ENCODE data around the gene GP1BB.

GP1BB gene

DNA sequence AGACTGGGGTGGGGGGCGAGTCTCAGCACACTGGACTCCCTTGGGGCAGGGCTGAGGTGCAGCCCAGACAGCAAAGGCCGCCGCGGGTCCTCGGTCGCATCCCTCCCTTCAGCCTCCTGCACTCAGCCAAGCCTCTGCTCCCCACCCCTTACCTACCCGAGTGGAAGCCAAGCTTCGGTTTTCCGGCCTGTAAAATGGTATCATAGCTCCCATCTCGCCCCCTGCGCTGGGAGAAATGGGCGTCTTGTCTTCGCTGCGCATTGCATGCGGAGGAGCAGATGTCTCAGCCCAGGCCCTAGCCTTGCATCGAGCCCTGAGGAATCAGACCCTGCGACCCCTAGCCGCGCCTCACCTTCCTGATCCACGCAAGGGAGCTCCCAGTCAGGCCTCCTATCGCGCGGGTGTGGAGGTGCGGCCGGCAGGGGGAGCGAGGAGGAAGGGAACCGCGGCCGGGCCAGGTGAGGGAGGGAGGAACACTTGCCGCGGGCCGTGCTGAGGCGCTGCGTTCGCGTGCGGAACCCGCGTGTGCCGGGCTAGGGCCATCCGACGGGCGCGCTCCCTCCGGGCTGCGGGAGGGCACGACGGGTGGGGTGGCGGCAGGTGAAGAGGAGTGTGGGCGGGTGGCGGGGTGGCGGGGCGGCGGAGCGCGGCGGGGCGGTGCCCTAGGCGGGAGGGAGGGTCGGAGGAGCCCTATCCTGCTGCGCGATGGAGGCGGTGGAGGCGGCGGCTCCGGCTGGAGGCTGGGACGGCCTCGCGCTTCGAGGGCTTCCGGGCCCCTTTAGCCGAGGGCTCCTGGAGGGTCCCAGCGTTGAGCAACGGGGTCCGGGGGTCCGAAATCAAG, 33.2 kb downstream of the GP1BB start:
- no peak for DNase-seq (ENCODE audit: low read depth)

DNA sequence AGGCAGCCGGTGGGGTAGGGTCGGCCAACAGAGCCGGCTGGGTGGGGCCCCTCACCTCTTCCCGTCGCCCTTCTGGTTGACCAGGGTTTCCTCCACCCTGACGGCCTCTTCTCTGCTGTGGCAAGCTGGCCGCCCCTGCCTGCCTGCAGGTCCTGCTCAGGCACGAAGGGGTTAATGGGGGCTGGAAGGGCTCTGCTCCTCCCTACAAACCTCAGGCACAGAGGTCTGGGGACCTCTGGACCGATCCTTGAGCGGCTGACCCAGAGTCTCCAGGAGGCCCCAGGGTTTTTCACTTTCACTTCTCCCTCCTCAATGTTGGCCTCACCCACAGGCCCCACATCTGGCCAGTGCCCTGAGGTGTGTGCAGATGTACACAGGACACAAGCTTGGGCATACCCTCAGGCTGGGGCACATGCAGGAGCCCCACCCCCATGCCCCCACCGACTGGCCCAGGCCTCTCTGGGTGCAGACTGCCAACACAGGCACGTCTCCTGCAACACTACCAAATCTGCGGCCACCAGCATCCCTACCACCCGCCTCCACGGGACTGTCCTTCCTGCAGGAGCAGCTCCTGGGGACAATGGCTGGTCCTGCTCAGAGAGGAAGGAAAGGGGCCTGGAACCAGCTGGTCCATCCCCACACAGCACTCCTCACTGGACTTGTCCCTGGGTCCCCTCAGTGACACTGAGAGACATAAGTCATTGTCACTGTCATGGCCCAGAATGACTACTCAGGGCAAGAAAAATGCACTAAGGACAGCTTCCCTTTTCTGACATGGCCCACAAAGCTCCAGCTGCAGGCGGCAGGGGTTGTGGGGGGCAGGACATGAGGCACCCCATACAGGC, 34.0 kb downstream of the GP1BB start:
- DNase-seq (ENCODE audit: low read depth) = no peak

DNA sequence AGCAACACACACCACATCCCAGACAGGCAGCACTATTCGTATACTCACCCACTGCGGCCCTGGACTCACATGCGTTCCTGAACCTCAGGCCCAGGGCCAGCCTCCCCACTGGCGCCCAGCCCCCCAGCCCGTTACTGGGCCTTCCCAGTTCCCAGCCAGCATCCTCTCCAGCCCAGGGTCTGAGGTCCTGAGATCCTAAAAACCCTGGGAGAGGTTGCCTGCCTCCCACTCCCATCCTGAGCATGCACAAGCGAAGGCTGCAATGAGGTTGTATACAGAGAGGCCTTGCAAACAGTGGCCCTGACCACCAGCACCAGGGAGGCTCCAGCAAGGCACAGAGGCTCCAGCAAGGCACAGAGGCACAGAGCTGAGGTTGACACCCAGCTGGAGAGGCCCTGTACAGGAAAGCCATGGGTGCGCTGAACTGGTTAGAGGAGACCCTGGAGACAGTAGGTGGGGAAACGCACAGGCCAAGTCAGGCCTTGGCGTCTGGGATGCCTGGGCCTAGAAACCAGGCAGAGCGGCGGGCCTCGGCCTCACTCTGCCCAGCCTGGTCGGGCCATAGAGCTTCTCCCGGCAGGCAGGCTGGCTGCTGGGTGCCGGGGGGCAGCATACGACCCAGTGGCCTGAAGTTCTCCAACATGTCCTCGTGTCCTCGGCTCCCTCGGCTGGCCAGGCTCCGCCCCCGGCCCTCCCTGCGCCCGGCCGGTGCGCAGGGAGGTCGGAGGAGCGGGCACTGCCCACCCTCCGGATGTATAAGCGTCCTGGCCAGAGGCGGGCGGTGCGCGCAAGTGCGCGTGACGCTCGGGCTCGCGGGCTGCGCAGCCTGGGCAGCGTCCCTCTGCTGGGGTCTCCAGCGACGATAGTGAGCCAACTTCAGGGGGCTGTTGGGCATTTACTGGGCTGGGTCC, 34.9 kb downstream of the GP1BB start:
- no peak for DNase-seq (ENCODE audit: low read depth)

DNA sequence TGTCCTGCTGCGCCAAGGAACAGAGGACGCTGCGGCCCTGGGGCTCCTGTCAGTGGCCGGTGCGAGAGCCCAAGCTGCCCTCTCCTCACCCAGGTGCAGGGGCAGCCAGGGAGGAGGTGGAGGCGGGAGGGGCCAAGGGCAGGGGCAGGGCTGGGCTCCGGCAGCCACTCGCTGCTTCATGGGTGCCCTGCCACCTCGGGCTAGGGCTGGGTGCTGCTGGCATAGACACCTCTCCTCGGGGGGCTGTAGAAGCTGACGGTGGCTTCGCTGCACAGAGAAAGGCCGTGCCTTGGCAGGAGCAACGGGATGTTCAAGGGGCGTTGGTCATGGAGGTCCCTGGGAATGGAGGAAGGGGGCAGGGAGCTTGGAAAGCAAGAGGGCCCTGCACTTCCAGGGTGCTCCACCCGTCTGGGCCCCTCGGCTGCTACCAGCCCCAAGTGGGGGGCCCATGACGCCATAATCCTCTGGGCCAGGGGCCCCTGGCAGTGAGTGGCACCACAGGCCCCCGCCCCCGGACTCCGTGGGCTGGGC, 35.6 kb downstream of the GP1BB start:
- no peak for DNase-seq (ENCODE audit: low read depth)

DNA sequence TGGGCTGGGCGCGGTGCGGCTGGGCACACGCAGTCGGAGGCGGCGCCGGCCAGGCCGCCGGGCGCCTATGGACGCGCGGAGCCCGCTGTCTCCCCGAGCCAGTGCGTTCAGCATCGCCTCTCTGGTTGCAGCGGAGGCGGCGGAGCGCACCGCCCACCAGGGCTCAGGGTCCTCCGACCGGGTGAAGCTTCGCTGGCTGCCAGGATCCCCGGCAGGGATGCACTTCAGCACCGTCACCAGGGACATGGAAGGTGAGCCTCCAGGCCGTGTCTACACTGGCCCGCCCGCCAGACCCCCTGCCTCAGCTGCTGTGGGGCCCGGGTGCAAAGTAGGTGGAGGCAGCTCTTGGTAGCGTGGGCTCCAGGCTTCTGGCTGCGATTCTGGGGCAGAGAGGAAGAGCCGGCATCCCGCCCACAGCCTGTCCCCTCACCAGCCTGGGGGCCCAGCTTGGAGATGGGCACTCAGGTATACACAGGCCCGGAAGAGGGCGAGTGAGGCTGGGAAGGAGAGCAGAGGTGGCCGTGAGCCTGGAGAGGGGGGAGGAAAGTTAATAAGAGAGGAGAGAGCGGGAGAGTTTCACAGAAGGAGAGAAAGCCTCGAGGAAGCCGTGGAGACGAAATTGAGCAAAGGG, 36.2 kb downstream of the GP1BB start:
- no peak for DNase-seq (ENCODE audit: low read depth)

DNA sequence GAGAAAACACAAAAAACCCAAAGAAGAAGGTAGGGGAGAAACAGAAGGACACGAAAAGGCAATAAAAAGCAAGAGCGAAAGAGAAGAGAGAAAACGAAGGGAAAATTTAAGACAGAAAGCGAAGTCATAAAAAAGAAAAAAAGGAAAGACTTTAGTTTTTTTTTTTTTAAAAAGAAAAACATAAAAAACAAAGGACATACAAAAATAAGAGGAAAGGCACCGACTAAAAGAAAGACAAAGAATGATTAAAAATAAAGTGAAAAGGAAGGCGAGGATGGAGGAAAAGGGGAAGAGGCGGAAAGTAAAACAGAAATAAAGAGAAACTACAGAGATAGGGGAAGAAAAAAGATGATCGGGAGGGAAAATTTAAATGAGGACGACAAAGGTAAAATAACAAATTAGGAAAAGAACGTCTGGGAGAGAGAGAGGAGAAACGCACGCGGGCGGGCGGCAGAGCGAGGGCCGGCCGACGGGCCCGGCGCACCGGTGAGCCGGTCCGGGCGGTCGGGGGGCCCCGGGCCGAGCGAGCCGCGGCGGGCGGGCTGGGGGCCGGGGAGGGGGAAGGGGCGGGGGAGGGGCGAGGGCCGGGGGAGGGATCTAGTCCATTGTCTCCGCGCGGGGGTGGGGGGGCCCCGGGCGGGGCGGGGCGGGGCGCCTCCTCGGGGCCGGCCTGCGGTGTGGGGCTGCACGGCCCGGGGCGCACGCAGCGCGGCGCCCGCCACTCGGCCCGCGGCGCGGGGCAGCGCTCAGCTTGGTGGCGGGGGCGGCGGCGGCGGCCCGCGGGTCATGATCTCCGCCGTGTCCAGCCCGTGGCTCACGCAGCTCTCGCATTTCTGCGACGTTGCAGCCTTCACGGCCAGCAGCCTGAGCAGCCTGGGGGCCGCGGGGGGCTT, 37.0 kb downstream of the GP1BB start, which contains the start of gene TBX1:
TSS of gene TBX1 (plus strand) at position 721 of the 893 bp plus-strand sequence. CDS start at position 787, 66 bp downstream.
- DNase-seq (ENCODE audit: low read depth) = no peak

DNA sequence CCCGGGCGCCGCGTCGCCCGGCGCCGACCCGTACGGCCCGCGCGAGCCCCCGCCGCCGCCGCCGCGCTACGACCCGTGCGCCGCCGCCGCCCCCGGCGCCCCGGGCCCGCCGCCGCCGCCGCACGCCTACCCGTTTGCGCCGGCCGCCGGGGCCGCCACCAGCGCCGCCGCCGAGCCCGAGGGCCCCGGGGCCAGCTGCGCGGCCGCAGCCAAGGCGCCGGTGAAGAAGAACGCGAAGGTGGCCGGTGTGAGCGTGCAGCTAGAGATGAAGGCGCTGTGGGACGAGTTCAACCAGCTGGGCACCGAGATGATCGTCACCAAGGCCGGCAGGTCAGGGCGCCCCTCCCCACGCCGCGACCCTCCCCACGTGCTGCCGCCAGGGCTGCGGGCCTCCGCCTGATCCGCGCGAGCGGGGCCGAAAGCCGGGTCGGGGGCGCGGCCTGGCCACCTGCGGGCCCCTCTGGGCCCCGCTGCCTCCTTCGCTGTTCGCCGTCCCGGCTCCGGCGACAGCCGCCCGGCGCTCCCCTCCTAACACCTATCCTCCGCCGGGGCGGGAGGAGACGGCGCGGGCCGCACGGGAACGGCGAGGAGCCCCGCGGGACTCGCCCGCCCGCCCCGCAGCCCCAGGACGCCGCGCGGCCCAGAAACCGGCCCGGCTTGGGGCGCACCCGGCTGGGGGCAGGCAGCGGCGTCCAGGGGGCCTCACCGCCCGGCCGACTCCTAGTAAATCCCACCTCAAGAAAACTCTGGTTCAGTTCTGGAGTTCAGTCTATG, 37.8 kb downstream of the GP1BB start:
- DNase-seq (ENCODE audit: low read depth) = no peak

DNA sequence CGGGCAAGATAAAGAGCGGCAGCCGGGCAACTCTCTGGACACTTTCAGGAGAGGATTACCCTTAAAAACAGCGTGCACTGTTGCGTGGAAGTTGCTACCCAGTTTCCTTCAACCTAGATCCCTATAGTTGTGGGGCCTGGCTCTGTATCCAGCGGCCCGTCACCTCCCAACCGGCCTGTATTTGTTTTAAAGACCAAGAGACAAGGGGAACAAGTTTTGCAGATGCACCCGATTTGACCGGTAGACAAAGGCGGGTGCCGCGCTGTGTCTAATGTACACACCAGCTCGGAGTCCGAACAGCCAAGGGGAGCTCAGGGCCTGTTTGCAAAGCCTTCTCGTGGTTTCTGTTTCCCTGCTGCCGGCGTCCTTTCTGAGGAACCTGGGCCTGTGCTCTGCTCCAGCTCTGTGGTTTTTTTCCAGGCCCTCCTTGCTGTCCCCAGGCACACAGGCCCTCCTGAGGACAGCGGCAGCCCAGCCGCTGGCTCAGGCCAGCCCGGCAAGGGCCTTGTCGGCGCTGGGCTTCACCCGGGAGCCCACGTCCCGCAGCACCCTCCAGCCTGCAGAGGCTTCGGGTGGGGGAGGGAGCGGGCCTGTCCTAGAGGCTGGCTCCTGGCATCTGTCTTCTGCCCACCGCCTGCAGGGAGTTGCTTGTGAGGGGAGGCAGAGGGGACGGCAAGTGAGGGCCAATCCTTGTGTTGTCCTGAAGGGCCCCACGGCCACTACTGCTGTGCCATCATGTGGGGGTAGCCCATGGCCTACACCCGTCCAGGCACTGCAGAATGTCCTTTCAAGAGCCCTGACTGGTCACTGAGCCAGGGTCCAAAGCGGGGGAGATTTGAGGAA, 38.6 kb downstream of the GP1BB start:
- DNase-seq (ENCODE audit: low read depth) = no peak

DNA sequence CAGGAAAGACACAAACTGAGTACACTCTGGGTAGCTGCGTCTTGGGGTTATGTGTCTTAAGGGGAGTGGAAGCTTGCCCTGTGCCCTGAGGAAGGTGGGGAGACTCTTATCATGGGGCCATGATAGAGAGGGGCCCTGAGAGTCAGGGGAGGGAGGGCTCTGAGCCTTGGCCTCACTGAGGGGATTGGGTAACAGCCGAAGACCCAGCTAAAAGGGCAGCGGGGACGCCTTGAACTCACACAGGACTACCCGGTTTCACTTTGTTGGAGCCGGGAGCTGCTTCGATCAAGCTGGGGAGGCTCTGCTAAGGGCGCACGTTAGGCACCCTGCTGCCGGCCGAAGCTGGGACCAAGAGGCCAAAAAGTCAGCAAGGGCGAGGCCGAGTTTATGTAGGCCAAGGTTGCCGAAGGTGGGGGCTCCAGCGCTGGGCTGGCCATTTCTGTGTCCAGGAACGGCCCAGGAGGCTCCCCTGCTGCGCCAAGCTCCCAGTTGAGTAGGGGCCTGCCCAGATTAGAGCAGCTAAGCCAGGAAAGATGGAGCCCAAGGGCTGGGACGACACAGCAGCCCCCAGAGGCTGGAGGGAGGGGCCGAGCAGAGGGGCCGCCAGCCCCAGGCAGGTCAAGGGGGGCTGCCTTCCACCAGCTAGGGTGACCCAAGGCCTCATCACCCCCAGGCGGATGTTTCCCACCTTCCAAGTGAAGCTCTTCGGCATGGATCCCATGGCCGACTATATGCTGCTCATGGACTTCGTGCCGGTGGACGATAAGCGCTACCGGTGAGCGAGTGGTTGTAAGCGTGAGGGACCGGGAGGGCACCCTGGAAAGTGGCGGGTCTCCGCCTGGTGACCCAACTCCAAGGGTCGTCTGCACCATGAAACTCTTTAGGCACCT, 39.5 kb downstream of the GP1BB start:
- DNase-seq (ENCODE audit: low read depth) = no peak

DNA sequence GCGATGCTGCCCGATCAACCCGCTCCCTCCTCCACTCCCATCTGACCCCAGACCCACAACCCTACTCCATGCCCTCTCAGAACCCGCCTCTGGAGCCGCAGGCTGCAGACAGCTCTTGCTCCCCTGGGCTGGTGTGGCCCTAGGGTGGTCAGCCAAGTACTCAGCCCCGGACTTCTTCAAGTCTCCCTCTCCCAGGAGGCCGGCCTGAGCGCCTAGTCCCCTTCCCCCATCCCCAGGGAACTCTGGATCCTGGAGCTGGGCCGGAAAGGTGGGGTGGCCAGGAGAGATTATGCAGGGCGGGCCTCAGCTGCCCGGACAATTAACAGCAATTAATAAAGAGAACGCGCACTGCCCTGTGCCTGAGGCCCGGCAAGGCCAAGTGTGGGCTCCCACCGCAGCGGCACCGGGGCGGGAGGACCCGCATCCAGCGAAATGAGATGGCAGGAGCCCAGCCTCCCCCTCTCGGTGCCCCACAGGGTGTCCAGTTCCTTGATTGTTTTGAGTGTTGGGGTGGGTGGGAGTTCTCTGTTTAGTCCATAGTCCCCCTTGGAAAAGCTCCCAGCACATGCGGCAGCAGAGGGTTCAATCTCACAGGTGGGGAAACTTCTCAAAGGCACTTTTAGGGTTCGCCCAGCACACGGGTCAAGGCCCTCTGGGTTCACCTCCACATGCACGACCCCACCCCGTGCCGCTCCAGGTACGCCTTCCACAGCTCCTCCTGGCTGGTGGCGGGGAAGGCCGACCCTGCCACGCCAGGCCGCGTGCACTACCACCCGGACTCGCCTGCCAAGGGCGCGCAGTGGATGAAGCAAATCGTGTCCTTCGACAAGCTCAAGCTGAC, 40.3 kb downstream of the GP1BB start:
- DNase-seq (ENCODE audit: low read depth) = no peak

DNA sequence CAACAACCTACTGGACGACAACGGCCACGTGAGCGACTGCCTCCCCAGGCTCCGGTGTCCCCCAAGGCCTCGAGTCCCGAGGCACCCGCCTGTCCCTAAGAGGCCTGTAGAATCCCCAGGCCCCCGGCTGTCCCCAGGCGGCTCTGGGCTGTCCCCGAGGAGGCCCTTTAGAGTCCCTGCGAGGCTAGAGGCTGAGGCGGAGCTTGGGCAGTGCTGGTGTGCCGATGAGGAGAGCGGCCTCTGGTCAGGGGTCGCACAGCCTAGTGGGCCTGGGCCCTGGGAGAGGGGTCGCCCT, 40.9 kb downstream of the GP1BB start:
- no peak for DNase-seq (ENCODE audit: low read depth)

DNA sequence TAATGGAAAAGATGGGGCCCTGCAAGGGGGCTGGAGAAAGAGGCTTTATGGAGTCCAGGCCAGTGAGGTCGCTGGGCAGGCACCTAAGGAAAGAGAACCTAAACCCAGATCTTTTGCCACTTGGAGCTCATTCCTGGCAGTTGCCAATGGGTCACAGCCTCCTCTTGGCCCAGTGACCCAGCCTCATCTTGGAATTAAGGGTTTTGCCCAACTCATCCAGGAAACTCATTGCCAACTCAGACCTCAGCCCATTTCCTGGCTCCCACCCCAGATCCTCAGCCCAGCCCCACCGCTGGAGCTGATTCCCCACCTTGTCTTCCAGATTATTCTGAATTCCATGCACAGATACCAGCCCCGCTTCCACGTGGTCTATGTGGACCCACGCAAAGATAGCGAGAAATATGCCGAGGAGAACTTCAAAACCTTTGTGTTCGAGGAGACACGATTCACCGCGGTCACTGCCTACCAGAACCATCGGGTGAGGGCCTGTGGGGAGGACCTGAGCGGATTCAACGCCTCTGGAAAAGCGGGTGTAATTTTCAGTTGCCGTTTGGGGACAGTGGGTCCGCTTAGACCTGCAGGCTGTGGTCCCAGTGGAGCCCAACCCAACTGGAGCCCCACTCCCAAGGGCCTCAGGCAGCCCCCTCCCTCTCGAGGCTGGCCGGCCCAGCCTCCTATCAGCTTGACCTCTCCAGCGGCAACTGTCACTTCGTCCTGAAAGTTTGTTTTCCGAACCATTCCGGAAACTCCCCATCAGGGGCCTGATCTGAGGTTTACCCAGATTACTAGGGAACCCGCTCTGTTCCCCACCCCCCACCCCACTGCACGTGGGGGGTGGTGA, 41.5 kb downstream of the GP1BB start:
- DNase-seq (ENCODE audit: low read depth) = no peak

DNA sequence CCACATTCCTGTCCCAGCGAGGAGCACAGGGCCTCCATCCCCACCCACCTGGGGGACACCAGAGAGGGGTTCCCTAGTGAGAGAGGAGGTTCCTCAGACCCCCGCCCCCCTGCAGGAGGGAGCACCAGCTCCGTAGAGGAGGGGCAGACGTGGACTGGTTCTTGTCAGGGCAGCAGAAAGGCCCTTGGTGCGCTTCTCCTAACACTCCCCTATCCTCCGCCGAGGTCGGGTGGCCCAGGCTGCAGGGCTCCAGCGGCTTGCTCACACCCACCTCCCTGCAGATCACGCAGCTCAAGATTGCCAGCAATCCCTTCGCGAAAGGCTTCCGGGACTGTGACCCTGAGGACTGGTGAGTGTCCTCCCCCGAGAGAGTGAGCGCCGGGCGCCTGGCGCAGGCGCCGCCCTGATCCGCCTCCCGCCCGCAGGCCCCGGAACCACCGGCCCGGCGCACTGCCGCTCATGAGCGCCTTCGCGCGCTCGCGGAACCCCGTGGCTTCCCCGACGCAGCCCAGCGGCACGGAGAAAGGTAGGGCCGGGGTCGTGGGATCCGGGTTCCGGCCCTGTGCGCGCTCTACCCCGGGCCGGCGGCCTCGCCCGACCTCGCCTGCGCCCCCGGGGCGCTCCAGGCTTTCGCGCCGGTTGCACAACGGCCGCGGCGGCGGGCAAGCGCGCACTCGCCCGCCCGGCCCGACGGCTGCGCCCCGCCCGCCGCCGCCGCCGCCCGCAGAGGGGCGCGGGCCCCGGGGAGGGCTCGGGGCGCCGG, 42.3 kb downstream of the GP1BB start:
- DNase-seq (ENCODE audit: low read depth) = no peak

DNA sequence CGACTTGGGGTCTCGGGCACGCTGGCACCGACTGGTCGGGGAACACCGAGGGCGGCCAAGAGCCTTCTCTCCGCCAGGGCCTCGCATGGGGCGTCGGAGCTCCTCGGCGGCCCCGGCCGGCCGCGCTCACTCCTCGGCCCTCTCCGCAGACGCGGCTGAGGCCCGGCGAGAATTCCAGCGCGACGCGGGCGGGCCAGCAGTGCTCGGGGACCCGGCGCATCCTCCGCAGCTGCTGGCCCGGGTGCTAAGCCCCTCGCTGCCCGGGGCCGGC, 42.8 kb downstream of the GP1BB start:
- DNase-seq (ENCODE audit: low read depth) = no peak

Measured in HS-27A (cell line).